HG03175 (cell line): ENCODE measurements around the gene SPANXC.
"Not testable (repeated sequence)": the region's sequence is repeated elsewhere in the genome, so short reads cannot be mapped to it uniquely, and the experiment has no call there.

Experiments
- ATAC-seq: cut with Tn5 transposase; IDR thresholded peaks from one replicate; pipeline ENCODE4 v1.9.1; 2021; ENCODE audit warnings: mild to moderate bottlenecking, moderate library complexity; ENCODE audit not compliant: unreplicated experiment

SPANXC gene, protein sequence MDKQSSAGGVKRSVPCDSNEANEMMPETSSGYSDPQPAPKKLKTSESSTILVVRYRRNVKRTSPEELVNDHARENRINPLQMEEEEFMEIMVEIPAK

DNA sequence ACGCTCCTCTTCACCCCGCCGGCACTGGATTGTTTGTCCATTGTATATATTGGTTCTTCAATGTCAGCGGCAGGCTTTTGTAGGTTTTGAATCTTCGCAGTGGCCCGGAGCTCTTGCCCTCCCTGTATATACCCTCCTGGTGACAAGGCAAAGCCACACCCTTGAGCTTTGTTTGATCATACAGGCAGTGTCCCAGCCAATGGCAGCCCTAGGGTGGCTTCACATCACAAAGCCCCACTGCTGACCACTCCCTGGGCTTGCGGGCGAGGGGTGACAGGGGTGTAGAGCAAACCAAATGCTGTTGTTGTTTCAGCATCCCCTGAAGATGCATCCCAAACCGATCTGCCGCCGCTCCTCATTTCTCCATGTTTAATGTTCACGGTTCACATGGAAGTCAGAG, at the start of gene SPANXC:
TSS of gene SPANXC (minus strand) at position 101 of the 400 bp plus-strand sequence. CDS start at position 41, 60 bp downstream.
- not testable (repeated sequence) for ATAC-seq

DNA sequence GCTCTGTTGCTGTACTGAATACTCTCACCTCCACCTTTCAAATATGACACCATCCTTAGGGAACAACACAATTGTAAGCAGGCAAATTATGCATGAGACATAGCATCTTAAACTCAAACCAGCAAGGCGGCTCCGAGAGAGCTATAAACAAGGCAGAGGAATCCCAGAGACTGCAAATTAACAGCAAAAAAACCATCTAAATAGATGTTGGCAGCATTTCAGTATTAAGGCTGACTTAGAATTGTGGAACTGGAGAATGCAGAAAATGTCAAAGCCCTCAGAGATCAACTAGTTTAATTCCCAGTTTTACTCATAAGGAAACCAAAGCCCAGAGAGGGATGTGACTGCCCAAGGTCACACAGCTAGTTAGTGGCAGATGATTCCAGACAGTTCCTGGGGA, 37.2 kb upstream of the SPANXC start:
- no peak for ATAC-seq

DNA sequence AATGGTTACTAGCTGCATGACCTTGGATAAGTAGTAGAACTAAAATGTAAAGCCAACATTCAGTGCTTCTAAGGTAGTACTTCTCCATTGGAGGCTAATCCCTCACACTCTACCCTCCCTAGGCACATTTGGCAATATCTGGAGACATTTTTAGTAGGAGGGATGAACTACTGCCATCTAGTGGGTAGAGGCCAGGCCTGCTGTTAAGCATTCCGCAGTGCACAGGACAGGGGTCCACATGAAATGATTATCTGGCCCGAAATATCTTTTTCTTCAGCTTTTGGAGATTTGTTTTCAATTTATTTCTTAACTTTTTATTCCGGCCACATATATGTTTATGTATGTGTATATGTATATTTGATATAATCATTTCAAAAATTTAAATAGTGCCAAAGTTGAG, 36.0 kb upstream of the SPANXC start:
- no peak for ATAC-seq

DNA sequence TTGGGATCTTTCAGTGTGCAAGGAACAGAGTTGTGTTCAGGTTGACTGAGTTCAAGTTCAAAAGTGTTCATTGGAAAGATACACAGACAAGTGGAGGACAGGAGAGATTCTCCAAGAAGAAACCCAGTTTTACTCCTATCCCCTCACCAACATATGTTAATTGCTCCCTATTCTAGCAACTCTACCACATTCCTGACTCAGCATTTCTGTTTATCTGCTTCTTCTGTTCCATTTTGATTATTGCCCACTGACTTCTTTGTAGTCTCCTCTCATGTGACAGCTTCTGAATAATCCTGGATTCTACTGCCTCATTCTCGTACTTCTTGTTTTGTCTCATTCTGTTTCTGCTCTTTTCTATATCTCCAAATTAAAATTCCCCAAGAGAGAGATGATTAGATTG, 15.8 kb upstream of the SPANXC start:
- no peak for ATAC-seq

DNA sequence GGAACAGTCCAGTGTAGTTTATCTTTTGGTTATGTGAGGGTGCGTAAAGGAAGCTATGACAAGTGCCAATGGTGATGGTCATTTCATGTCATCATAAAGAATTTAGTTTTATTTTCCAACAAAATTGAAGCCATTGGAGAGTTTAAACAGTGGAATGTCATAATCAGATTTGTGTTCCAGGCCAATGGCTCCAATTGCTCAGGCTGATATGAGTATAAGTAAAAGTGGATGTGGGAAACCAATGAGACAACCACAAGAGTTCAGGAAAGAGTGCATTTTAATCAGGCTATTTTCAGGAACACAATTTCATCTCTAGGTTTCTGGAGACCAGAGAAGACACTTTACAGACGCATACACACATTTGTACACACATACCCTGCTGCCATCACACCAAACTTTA, 20.7 kb downstream of the SPANXC start:
- ATAC-seq = no peak

DNA sequence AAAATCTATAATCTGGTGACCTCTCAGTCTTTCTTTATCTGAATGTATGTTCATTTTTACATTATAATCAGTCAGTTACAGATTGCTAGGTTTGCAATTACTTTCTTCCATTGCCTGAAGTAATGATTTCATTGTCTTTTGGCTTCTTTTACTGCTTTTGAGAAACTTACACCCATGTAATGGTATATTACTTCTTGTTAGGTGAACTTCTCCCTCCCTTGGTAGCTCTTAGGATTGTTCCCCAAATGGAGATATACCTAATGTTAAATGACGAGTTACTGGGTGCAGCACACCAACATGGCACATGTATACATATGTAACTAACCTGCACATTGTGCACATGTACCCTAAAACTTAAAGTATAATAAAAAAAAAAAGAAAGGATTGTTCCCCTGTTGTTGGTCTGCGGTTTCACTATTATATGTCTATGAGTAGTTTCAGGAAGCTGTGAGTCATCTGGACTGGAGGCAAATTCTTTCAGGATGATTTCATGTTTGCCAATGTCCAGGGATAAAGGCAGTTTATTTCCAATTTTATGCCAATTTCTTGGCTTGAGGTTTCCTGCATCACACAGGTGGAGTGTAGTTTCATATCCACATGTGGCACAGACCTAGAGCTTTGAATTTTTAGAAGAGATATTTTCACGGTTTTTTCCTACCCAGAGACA, 21.8 kb downstream of the SPANXC start:
- ATAC-seq = no peak

DNA sequence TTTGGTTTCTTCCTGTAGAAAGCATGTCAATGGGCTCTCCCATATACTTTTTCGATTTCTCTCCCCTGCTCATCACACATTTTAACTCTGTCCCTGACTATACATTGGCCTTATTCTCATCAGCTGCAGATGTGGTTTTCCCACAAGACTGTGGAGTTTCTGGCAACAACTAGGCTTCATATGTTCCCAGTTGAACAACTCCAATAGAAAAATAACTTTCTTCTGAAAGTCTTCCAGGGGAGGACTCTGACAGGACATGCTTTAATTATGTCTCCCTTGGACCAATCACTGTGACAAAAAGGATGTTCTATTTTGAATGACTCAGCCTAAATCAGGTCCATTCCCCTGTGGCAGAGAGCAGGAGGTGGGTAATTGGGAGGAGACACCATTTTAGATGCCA, 28.1 kb downstream of the SPANXC start:
- ATAC-seq = no peak

DNA sequence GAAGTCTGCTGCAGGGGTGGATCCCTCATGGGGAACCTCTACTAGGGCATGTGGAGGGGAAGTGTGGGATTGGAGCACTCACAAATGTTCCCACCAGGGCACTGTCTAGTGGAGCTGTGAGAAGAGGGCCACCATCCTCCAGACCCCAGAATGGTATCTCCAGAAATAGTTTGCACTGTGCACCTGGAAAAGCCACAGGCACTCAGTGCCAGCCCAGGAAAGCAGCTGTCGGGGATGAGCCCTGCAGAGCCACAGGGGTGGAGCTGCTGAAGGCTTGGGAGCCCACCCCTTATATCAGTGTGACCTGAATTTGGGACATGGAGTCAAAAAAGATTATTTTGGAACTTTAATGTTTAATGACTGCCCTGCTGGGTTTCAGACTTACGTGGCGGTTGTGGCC, 40.4 kb downstream of the SPANXC start:
- ATAC-seq = no peak
